ENCODE data around the gene TCL1B. TPM values are rescaled to one million over a fixed set of nuclear protein-coding genes. Genes with fewer than 3 reads are reported as not detected.
A peak's percentile ranks its signal among the peaks of the same experiment; 100 is the strongest.

TCL1B gene
- total and polyA plus RNA-seq, 2 donors (not counting 1 experiment from before 2014, with no cell fraction given), result 5.7 to 9.6 TPM

DNA sequence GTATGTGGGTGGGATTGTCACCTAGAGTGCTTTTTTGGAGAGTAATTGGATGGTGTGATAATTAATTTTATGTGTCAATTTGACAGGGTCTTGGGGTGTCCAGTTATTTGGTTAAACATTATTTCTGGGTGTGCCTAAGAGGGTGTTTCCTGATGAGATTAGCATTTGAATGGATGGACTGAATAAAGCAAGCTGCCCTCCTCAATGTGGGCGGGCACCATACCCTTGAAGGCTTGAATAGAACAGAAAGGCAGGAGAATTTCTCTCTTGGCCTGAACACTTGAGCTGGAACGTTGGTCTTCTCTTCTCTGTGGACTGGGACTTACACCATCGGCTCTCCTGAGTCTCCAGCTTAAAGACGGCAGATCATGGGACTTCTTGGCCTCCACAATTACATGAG lies 28.8 kb upstream of the TCL1B start:
- intact Hi-C loops (cut with micrococcal nuclease), result no loop called here
- CTCF ChIA-PET, result interaction anchor here (0.6 to 1.5 kb wide), 2 partner anchors 44 to 117 kb away, joined by 3 to 6 read pairs; no protein-coding TSS in a partner anchor
- peaks cover 29% of the 10 kb centered on the region for H3K27me3 Mint-ChIP-seq
- ATAC-seq (ENCODE audit: low read depth) (no peak), DNase-seq (no peak)
- no peak overlapping the region for H3K27ac Mint-ChIP-seq
- Histone ChIP-seq H3K4me2 (replicated peaks; ENCODE audit: low read depth, low read length, poor library complexity, severe bottlenecking) (no peak overlapping the region), H3K4me3 (ENCODE audit: control extremely low read depth in 1 of 5, extremely low read depth in 1 of 5, insufficient read depth in 1 of 5, low read depth in 2 of 5, low read length in 4 of 5) (no peak overlapping the region), H3K27ac (ENCODE audit: low read length in 2 of 2) (no peak overlapping the region), H2AFZ (ENCODE audit: insufficient read depth, low read depth, low read length, poor library complexity, severe bottlenecking) (no peak overlapping the region), H3K9ac (ENCODE audit: low read length) (no peak overlapping the region), H4K20me1 (ENCODE audit: control insufficient read depth, insufficient read depth, low read length, poor library complexity, severe bottlenecking) (no peaks in the 10 kb centered on the region), H3K4me1 (ENCODE audit: control insufficient read depth in 2 of 2, insufficient read depth in 2 of 2, low read length in 2 of 2) (peaks cover 53 to 54% of the 10 kb centered on the region in 2 donors), H3K36me3 (replicated peaks in 1 of 2; ENCODE audit: control extremely low read depth in 1 of 2, control insufficient read depth in 1 of 2, extremely low read depth in 1 of 2, insufficient read depth in 2 of 2, low read length in 1 of 2) (peaks cover 0 to 1% of the 10 kb centered on the region in 2 experiments), H3K27me3 (replicated peaks in 1 of 4; ENCODE audit: control extremely low read depth in 1 of 4, control insufficient read depth in 3 of 4, insufficient read depth in 4 of 4, low read length in 3 of 4) (no peaks in the 10 kb centered on the region), H3K79me2 (ENCODE audit: control insufficient read depth, insufficient read depth, low read length) (no peaks in the 10 kb centered on the region), H3K9me3 (ENCODE audit: control extremely low read depth in 1 of 3, control insufficient read depth in 2 of 3, insufficient read depth in 1 of 3, low read length in 2 of 3) (peaks cover 0 to 5% (median 0%) of the 10 kb centered on the region in 3 donors)
- TF ChIP-seq EZH2 (IDR thresholded peaks at IDR 0.05; ENCODE audit: borderline replicate concordance, insufficient read depth, low read depth, low read length, poor library complexity, severe bottlenecking), result no peak
- TF ChIP-seq, protein P1, sequence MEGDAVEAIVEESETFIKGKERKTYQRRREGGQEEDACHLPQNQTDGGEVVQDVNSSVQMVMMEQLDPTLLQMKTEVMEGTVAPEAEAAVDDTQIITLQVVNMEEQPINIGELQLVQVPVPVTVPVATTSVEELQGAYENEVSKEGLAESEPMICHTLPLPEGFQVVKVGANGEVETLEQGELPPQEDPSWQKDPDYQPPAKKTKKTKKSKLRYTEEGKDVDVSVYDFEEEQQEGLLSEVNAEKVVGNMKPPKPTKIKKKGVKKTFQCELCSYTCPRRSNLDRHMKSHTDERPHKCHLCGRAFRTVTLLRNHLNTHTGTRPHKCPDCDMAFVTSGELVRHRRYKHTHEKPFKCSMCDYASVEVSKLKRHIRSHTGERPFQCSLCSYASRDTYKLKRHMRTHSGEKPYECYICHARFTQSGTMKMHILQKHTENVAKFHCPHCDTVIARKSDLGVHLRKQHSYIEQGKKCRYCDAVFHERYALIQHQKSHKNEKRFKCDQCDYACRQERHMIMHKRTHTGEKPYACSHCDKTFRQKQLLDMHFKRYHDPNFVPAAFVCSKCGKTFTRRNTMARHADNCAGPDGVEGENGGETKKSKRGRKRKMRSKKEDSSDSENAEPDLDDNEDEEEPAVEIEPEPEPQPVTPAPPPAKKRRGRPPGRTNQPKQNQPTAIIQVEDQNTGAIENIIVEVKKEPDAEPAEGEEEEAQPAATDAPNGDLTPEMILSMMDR (IDR thresholded peaks at IDR 0.05), result no peak
- peaks cover 74% of the 10 kb centered on the region for H3K4me1 Mint-ChIP-seq
- WGBS (ENCODE audit: insufficient coverage), result 65% methylated on average over 4 of the region's 4 CpGs
- POLR2A ChIA-PET, result no interaction called here
- H3K9me3 Mint-ChIP-seq (ENCODE audit: insufficient read depth), result no peaks in the 10 kb centered on the region
- H3K4me3 Mint-ChIP-seq, result no peak overlapping the region

- POLR2A ChIA-PET, result no interaction called here
- intact Hi-C loops (cut with micrococcal nuclease), result no loop called here
- Mint-ChIP-seq H3K27me3 (peaks cover 33% of the 10 kb centered on the region), H3K4me1 (peaks cover 80% of the 10 kb centered on the region), H3K27ac (peak overlapping the region; percentile 8), H3K9me3 (ENCODE audit: insufficient read depth) (no peaks in the 10 kb centered on the region), H3K4me3 (no peak overlapping the region)
- TF ChIP-seq EZH2 (IDR thresholded peaks at IDR 0.05; ENCODE audit: borderline replicate concordance, insufficient read depth, low read depth, low read length, poor library complexity, severe bottlenecking), result no peak
- TF ChIP-seq, protein P1 (IDR thresholded peaks at IDR 0.05), result no peak
- H3K27me3 ChIP-seq (replicated peaks in 1 of 4; ENCODE audit: control extremely low read depth in 1 of 4, control insufficient read depth in 3 of 4, insufficient read depth in 4 of 4, low read length in 3 of 4), result no peaks in the 10 kb centered on the region
- H4K20me1 ChIP-seq (ENCODE audit: control insufficient read depth, insufficient read depth, low read length, poor library complexity, severe bottlenecking), result no peaks in the 10 kb centered on the region
- 28% methylated on average over 4 of the region's 7 CpGs for WGBS (ENCODE audit: insufficient coverage)
- ATAC-seq (ENCODE audit: low read depth), result no peak
- peaks cover 0 to 5% (median 0%) of the 10 kb centered on the region in 3 donors for H3K9me3 ChIP-seq (ENCODE audit: control extremely low read depth in 1 of 3, control insufficient read depth in 2 of 3, insufficient read depth in 1 of 3, low read length in 2 of 3)
- H3K27ac ChIP-seq (ENCODE audit: low read length in 2 of 2), result no peak overlapping the region
- H3K36me3 ChIP-seq (replicated peaks in 1 of 2; ENCODE audit: control extremely low read depth in 1 of 2, control insufficient read depth in 1 of 2, extremely low read depth in 1 of 2, insufficient read depth in 2 of 2, low read length in 1 of 2), result peaks cover 0 to 1% of the 10 kb centered on the region in 2 experiments
- H3K4me1 ChIP-seq (ENCODE audit: control insufficient read depth in 2 of 2, insufficient read depth in 2 of 2, low read length in 2 of 2), result peaks cover 53 to 55% of the 10 kb centered on the region in 2 donors
- no peak overlapping the region for H3K4me2 ChIP-seq (replicated peaks; ENCODE audit: low read depth, low read length, poor library complexity, severe bottlenecking)
- CTCF ChIA-PET, result interaction anchor here (0.7 to 1.2 kb wide), 2 partner anchors 48 to 115 kb away, joined by 3 read pairs; no protein-coding TSS in a partner anchor
- H2AFZ ChIP-seq (ENCODE audit: insufficient read depth, low read depth, low read length, poor library complexity, severe bottlenecking), result no peak overlapping the region
- DNase-seq, result no peak
- H3K9ac ChIP-seq (ENCODE audit: low read length), result no peak overlapping the region
- no peak overlapping the region for H3K4me3 ChIP-seq (ENCODE audit: control extremely low read depth in 1 of 5, extremely low read depth in 1 of 5, insufficient read depth in 1 of 5, low read depth in 2 of 5, low read length in 4 of 5)
- H3K79me2 ChIP-seq (ENCODE audit: control insufficient read depth, insufficient read depth, low read length), result no peaks in the 10 kb centered on the region
Measured at GRCh38 chr14:95659293-95659989, 26.8 kb upstream of the TCL1B start.

All from B cell (primary cell).